Fibroblast of the aortic adventitia (primary cell): Measurements from ENCODE around the gene VEZF1. TPM values are rescaled to one million over a fixed set of nuclear protein-coding genes. Genes with fewer than 3 reads are reported as not detected.

Experiments
- DNase-seq: peaks from one replicate; pipeline ENCODE4 v3.0.0-alpha.2; 2010; ENCODE audit warnings: low read depth
- H3K4me3 ChIP-seq: 2 replicates; pipeline ENCODE4 v1.5.1; 2011; ENCODE audit warnings: low read depth, mild to moderate bottlenecking, control low read depth, low read length, moderate library complexity
- total RNA-seq: library from RNA; depleted of rRNA; stranded (reverse); fragments of >200 nt; gene quantifications from 2 replicates; pipeline ENCODE4 v1.2.3, GENCODE V29; 2012; ENCODE audit warnings: low replicate concordance
- TF ChIP-seq, protein P1 (sequence below): IDR thresholded peaks from 2 replicates; pipeline ENCODE4 v1.5.1; 2011; ENCODE audit warnings: mild to moderate bottlenecking, low read length, control low read depth, inconsistent platforms; ENCODE audit not compliant: insufficient read depth

The VEZF1 gene
- total RNA-seq, 1 donor = 76.2 TPM

DNA sequence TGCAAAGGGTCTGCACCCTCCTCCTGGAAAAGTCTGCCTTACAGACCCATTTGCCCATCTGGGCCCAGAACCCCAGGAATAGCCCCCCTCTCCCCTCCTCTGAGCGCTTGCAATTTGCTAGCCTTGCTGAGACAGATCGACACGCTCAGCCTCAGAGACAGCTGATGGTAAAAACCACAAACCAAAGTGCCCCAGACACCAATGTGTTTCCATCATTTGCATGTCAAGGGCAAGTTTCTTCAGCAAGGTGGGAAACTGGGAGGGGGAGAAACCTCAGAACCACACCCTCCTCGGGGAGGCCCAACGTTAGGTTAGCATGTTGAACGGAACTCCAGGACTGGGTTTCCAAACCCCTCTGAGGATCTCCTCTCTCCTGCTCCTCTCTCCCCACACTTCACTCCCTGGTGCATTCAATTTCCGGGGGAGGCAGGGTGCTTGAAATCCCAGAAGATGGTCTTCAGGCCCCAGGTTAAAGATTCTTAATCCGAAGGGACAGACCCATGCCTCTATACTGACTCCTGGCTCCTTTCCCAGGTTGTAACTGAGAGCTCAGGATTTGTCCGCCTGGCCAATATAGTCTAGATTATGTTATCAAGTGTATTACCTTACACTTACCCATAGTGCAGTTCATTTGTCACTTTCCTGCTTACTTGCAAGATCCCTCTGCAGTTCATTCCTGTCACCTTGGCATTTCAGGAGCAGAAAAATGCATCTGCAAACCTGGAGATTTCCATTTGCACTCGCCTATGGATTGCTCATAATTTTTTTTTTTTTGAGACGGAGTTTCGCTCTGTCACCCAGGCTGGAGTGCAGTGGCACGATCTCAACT, 31.5 kb downstream of the VEZF1 start:
- DNase-seq = no peak
- no peak overlapping the region for H3K4me3 ChIP-seq
- TF ChIP-seq, protein P1, sequence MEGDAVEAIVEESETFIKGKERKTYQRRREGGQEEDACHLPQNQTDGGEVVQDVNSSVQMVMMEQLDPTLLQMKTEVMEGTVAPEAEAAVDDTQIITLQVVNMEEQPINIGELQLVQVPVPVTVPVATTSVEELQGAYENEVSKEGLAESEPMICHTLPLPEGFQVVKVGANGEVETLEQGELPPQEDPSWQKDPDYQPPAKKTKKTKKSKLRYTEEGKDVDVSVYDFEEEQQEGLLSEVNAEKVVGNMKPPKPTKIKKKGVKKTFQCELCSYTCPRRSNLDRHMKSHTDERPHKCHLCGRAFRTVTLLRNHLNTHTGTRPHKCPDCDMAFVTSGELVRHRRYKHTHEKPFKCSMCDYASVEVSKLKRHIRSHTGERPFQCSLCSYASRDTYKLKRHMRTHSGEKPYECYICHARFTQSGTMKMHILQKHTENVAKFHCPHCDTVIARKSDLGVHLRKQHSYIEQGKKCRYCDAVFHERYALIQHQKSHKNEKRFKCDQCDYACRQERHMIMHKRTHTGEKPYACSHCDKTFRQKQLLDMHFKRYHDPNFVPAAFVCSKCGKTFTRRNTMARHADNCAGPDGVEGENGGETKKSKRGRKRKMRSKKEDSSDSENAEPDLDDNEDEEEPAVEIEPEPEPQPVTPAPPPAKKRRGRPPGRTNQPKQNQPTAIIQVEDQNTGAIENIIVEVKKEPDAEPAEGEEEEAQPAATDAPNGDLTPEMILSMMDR = no peak

DNA sequence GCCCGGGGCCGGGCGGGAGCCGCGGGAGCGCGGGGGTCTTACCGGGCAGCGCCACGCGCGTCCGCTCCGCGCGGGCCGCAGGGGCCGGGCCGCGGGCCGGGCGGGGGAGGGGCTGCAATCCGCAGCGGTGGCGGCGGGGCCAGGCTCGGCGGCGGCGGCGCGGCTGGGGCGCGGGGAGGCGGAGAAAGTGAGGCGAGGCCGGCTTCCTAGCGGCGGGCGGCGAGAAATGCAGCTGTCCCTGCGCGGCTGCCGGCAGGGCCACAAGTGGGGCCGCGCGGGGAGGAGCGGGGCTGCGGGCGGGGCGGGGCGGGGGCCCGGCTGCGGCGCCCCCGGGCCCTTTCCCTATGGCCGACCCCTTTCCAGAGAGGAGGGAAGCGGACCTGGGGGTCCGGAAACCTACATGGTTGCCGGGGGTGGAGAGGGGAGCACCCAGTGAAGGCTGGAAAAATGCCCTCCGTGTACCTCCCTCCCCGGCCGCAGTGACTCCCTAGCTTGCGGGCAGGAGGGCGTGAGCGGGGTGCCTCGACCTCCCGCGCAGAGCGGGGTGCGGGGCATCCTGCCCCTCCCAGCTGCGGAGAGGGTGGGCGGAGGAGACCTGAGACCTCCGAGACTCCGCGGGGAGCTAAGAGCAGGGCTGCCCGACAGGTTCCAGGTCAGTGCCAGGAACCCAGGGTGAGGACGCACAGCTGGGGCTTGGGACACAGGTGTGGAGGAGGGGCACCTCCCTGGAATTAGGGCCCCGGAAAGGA, 32.7 kb downstream of the VEZF1 start, which contains the start of gene CUEDC1:
TSS of gene CUEDC1 (minus strand) at position 230 of the 749 bp plus-strand sequence. CDS start 69,848 bp downstream, outside the sequence.
- TF ChIP-seq, protein P1 = peak; percentile 54
- DNase-seq = peak; percentile 44
- peak within 1 kb of the TSS; percentile 78 for H3K4me3 ChIP-seq

DNA sequence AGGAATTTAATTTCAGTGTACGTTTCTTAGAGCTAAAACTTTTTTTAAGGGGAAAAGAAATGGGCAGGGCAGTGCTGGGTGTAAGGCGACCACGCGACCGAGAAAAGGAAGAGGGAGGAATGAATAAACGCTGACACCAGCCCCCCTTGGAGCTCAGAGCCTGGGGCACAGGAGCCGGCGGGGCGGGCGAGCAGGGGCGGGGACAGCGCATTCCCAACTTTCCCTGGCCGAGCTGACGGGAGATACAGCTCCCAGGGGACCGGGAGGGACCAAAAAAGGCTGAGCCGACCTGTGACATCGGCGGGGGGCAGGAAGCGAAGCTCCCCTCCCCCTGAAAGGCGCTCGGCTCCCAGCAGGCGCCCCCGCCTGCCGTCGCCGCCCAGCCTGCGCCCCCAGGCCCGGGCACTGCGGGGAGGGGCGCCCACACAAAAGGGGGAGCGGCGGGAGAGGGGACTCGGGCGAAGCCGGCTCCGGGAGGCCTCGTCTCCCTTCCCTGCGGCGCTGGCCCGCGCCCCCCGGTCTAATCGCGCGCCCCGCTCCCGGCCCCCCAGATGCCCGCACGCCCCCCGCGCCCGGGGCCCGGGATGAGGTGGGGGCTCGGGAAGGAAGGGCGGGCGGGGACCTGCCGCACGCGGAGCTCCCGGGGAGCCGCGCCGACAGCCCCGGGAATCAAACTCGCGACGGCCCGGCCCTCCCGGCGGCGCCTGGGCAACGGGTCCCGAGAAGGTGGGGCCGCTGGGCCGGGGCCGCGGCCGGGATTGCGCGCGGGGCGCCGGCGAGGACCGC, 33.5 kb downstream of the VEZF1 start:
- TF ChIP-seq, protein P1 = no peak
- peak; percentile 65 for DNase-seq
- peak overlapping the region; percentile 78 for H3K4me3 ChIP-seq

DNA sequence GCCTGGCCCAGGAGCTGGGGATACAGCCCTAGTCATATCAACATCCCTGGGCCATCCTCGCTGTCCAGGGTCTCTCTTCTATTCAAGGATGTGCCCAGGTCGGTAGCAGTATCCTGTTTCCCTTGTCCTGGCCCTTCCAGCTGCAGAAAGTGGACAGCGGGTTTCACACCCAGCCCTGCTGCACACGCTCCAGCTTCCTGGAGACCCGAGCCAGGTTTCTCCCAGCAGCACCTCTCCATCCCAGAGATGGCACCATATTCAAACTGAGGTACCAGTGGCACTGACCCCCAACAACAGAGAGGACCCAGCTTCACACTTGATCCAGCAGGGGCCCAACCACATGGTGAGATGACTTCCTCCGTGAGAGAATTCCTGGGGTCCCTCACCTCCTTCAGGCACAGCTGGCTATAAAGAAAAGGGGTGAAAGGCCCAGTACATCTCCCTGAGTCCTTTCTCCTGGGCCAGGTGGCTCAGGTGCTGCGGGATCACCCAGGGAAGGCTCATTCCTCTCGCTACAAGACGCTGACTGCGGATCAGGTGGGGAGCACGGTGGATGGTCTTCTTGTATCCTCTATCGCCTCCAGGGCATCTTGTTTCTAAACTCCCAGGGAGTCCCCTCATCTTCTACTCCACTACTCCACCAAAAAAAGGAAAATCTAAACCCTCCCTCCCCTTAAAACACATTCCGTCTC, 34.2 kb downstream of the VEZF1 start:
- TF ChIP-seq, protein P1 = no peak
- no peak for DNase-seq
- peak overlapping the region; percentile 78 for H3K4me3 ChIP-seq

DNA sequence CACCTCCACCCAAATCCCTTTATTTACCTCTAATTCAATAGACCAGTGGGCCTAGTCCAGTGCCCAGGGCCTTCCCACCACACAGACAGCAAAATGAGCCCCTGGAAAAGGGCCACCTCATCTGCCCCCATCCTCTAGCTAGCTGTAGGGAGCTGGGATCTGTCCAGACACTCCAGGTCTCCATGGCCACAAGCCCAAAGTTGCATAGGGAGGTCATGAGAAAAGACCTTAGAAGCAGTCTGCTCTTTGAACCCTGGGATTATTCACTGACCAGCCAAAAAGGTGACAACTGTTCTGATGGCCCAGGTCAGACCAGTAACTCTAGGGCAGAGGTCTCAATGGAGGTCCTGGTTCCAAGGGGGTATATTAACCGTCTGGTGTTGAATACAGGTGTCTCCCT, 34.8 kb downstream of the VEZF1 start:
- TF ChIP-seq, protein P1 = no peak

DNA sequence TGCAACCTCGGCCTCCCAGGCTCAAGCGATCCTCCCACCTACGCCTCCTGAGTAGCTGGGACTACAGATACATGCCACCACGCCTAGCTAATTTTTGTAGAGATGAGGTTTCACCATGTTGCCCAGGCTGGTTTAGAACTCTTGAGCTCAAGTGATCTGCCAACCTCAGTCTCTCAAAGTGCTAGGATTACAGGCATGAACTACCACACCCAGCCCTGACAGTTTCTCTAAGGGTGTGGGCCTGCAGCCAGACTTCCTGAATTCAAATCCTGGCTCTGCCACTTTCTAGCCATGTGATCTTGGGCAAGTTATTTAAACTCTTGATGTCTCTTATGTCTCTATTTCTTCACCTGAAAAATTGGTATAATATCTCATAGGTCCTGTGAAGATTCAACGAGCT, 38.4 kb downstream of the VEZF1 start:
- no peak overlapping the region for H3K4me3 ChIP-seq
- peak; percentile 60 for DNase-seq
- TF ChIP-seq, protein P1 = no peak

More for the DNA sequence above, 34.8 kb downstream of the VEZF1 start:
- H3K4me3 ChIP-seq = no peak overlapping the region
- DNase-seq = no peak
